Measurements from ENCODE around the gene ZFR.

DNA sequence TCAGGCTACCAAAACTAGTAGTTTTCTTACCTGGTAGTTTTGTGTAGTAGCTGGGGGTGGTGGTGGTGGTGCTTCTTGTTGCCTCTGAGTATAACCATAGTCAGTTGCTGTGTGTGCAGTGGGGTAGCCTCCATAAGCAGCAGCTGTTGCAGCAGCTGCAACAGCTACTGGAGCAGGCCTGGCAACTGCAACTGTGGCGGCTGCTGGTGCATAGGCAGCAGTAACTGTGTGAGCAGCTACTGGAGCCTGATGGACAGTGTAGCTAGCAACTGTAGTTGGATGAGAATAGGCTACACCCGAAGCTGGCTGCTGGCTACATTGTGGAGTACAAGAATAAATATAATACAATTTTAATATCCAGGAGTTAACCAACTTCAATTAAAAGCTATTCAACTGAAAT is 24.7 kb downstream of the ZFR start:
- TF ChIP-seq REST (IDR thresholded peaks at IDR 0.05; ENCODE audit: insufficient read depth in 1 of 2, low read depth in 2 of 2, low read length in 2 of 2): no peak
- no peak for TF ChIP-seq TAF1 (IDR thresholded peaks at IDR 0.05; ENCODE audit: borderline replicate concordance, insufficient read depth, low read length)
- no peak for TF ChIP-seq SIN3A (IDR thresholded peaks at IDR 0.05; ENCODE audit: borderline replicate concordance, insufficient read depth, low read length)
- no peak for TF ChIP-seq POLR2AphosphoS5 (IDR thresholded peaks at IDR 0.05; ENCODE audit: low read depth, low read length)
- no peak for TF ChIP-seq FOXP2 (optimal IDR thresholded peaks at IDR 0.05; ENCODE audit: borderline replicate concordance, extremely low read depth, extremely low read length, insufficient read depth)
